ENCODE measurements around the gene ZNRF4.

DNA sequence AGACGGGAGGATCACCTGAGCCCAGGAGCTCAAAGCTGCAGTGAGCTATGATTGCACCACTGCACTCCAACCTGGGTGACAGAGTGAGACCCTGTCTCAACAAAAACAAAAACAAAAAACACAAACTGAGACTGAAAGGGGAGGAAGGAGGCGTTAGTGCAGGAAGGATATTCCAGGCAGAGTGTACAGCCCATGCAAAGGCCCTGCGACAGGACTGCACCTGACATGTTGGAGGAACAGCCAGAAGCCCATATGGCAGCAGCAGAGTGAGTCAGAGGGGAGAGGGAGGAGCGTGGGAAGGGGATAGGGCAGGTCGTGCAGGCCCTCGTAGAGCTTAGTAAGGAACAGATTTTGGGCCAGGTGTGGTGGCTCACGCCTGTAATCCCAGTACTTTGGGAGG, 3.2 kb downstream of the ZNRF4 start:
- TF ChIP-seq, protein P1, sequence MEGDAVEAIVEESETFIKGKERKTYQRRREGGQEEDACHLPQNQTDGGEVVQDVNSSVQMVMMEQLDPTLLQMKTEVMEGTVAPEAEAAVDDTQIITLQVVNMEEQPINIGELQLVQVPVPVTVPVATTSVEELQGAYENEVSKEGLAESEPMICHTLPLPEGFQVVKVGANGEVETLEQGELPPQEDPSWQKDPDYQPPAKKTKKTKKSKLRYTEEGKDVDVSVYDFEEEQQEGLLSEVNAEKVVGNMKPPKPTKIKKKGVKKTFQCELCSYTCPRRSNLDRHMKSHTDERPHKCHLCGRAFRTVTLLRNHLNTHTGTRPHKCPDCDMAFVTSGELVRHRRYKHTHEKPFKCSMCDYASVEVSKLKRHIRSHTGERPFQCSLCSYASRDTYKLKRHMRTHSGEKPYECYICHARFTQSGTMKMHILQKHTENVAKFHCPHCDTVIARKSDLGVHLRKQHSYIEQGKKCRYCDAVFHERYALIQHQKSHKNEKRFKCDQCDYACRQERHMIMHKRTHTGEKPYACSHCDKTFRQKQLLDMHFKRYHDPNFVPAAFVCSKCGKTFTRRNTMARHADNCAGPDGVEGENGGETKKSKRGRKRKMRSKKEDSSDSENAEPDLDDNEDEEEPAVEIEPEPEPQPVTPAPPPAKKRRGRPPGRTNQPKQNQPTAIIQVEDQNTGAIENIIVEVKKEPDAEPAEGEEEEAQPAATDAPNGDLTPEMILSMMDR (IDR thresholded peaks at IDR 0.05; ENCODE audit: low read depth, low read length): no peak
- TF ChIP-seq EZH2phosphoT487 (IDR thresholded peaks at IDR 0.05; ENCODE audit: low read depth): no peak

All from OCI-LY3 (cell line).